Trophoblast cell (in vitro differentiated cells and primary cell): ENCODE data around the gene DDIT4.
"Not testable (repeated sequence)": the region's sequence is repeated elsewhere in the genome, so short reads cannot be mapped to it uniquely, and the experiment has no call there.

Experiments used
- DNase-seq, 2 donors: peaks; one replicate each; pipeline ENCODE4 v3.0.0-alpha.2; 2016
- H2AFZ ChIP-seq: 2 replicates; pipeline ENCODE4 v1.6.1; 2013; ENCODE audit warnings: low read length, moderate library complexity, mild to moderate bottlenecking; ENCODE audit not compliant: insufficient read depth, poor library complexity
- H2AK5ac ChIP-seq: 2 replicates; pipeline ENCODE4 v1.6.1; 2013; ENCODE audit warnings: mild to moderate bottlenecking, low read length
- H2BK120ac ChIP-seq: 2 replicates; pipeline ENCODE4 v1.6.1; 2013; ENCODE audit warnings: low read length, mild to moderate bottlenecking, moderate library complexity; ENCODE audit not compliant: insufficient read depth, poor library complexity
- H2BK12ac ChIP-seq: 2 replicates; pipeline ENCODE4 v1.6.1; 2013; ENCODE audit warnings: mild to moderate bottlenecking, low read length, moderate library complexity
- H2BK5ac ChIP-seq: 2 replicates; pipeline ENCODE4 v1.6.1; 2013; ENCODE audit warnings: low read length, low read depth, moderate library complexity, mild to moderate bottlenecking; ENCODE audit not compliant: poor library complexity
- H3K14ac ChIP-seq: 2 replicates; pipeline ENCODE4 v1.6.1; 2013; ENCODE audit warnings: mild to moderate bottlenecking, low read length
- H3K18ac ChIP-seq: 2 replicates; pipeline ENCODE4 v1.6.1; 2013; ENCODE audit warnings: mild to moderate bottlenecking, low read length
- H3K23ac ChIP-seq: 2 replicates; pipeline ENCODE4 v1.6.1; 2013; ENCODE audit warnings: low read length
- H3K27ac ChIP-seq: 2 replicates; pipeline ENCODE4 v1.5.1; 2013; ENCODE audit warnings: low read depth, mild to moderate bottlenecking, inconsistent platforms, low read length, moderate library complexity
- H3K27me3 ChIP-seq: 2 replicates; pipeline ENCODE4 v1.6.1; 2013; ENCODE audit warnings: inconsistent platforms, mild to moderate bottlenecking, low read length, moderate library complexity; ENCODE audit not compliant: insufficient read depth
- H3K36me3 ChIP-seq, 2 experiments: 1 replicate in 1 of 2; 2 replicates in 1 of 2; pipeline ENCODE4 v1.6.1; 2013; ENCODE audit warnings: low read length in 2 of 2, mild to moderate bottlenecking in 2 of 2, moderate library complexity in 1 of 2; ENCODE audit not compliant: insufficient read depth in 2 of 2, control insufficient read depth in 1 of 2
- H3K4ac ChIP-seq: 2 replicates; pipeline ENCODE4 v1.6.1; 2013; ENCODE audit warnings: low read depth, mild to moderate bottlenecking, low read length, moderate library complexity
- H3K4me1 ChIP-seq, 2 experiments: 1 replicate in 1 of 2; 2 replicates in 1 of 2; pipeline ENCODE4 v1.6.1; 2013; ENCODE audit warnings: low read length in 2 of 2, mild to moderate bottlenecking in 2 of 2, moderate library complexity in 1 of 2; ENCODE audit not compliant: insufficient read depth in 2 of 2, control insufficient read depth in 1 of 2
- H3K4me2 ChIP-seq: 2 replicates; pipeline ENCODE4 v1.6.1; 2013; ENCODE audit warnings: inconsistent platforms, mild to moderate bottlenecking, low read length, moderate library complexity
- H3K4me3 ChIP-seq: 2 replicates; pipeline ENCODE4 v1.5.1; 2013; ENCODE audit warnings: mild to moderate bottlenecking, low read depth, low read length, inconsistent platforms
- H3K79me1 ChIP-seq: one replicate; pipeline ENCODE4 v1.6.1; 2013; ENCODE audit warnings: low read length
- H3K79me2 ChIP-seq: 2 replicates; pipeline ENCODE4 v1.6.1; 2013; ENCODE audit warnings: low read length, mild to moderate bottlenecking; ENCODE audit not compliant: control insufficient read depth, insufficient read depth, poor library complexity
- H3K9ac ChIP-seq: 2 replicates; pipeline ENCODE4 v1.6.1; 2013; ENCODE audit warnings: mild to moderate bottlenecking, low read length
- H3K9me3 ChIP-seq: 2 replicates; pipeline ENCODE4 v1.6.1; 2013; ENCODE audit warnings: low read depth, mild to moderate bottlenecking, control low read depth, inconsistent platforms, low read length; ENCODE audit not compliant: insufficient read depth
- H4K12ac ChIP-seq: 2 replicates; pipeline ENCODE4 v1.6.1; 2013; ENCODE audit warnings: low read depth, mild to moderate bottlenecking, low read length, moderate library complexity
- H4K8ac ChIP-seq: 2 replicates; pipeline ENCODE4 v1.6.1; 2013; ENCODE audit warnings: low read depth, mild to moderate bottlenecking, low read length, moderate library complexity
- H4K91ac ChIP-seq: one replicate; pipeline ENCODE4 v1.6.1; 2013; ENCODE audit warnings: low read depth, mild to moderate bottlenecking, low read length, moderate library complexity
- WGBS: extraction: QIAGEN DNeasy Blood & Tissue Kit; methylation state at CpG from one replicate; pipeline ENCODE4 v1.1.7; 2013; ENCODE audit warnings: missing lambda C conversion rate; ENCODE audit not compliant: insufficient read length, insufficient coverage; ENCODE audit errors: extremely low coverage; 5-methylcytosine and 5-hydroxymethylcytosine counted together

DDIT4 gene

GRCh38 chr10:72267819-72268399 lies 5.8 kb upstream of the DDIT4 start:
- H3K9ac ChIP-seq, result no peak overlapping the region
- H3K4ac ChIP-seq, result peak overlapping the region; percentile 25
- H3K27me3 ChIP-seq, result no peaks in the 10 kb centered on the region
- H3K4me2 ChIP-seq, result no peak overlapping the region
- H3K4me1 ChIP-seq, result peaks cover 15 to 23% of the 10 kb centered on the region in 2 experiments
- H3K9me3 ChIP-seq, result peaks cover 3% of the 10 kb centered on the region
- no peaks in the 10 kb centered on the region for H3K36me3 ChIP-seq
- no peak overlapping the region for H3K27ac ChIP-seq
- peaks cover 12% of the 10 kb centered on the region for H3K79me1 ChIP-seq
- H3K14ac ChIP-seq, result no peak overlapping the region
- peaks cover 2% of the 10 kb centered on the region for H3K79me2 ChIP-seq
- peak overlapping the region; percentile 48 for H4K8ac ChIP-seq
- H2BK5ac ChIP-seq, result no peak overlapping the region
- H4K12ac ChIP-seq, result no peak overlapping the region
- no peak for DNase-seq
- H2BK120ac ChIP-seq, result peak overlapping the region; percentile 11
- peak overlapping the region; percentile 27 for H3K4me3 ChIP-seq
- no CpG with 5 or more reads among the region's 15 CpGs for WGBS
- H4K91ac ChIP-seq, result peak overlapping the region; percentile 63
- no peak overlapping the region for H2AFZ ChIP-seq
- H2BK12ac ChIP-seq, result peak overlapping the region; percentile 34
- H3K18ac ChIP-seq, result peak overlapping the region; percentile 23
- no peak overlapping the region for H2AK5ac ChIP-seq
- H3K23ac ChIP-seq, result no peak overlapping the region

DNA sequence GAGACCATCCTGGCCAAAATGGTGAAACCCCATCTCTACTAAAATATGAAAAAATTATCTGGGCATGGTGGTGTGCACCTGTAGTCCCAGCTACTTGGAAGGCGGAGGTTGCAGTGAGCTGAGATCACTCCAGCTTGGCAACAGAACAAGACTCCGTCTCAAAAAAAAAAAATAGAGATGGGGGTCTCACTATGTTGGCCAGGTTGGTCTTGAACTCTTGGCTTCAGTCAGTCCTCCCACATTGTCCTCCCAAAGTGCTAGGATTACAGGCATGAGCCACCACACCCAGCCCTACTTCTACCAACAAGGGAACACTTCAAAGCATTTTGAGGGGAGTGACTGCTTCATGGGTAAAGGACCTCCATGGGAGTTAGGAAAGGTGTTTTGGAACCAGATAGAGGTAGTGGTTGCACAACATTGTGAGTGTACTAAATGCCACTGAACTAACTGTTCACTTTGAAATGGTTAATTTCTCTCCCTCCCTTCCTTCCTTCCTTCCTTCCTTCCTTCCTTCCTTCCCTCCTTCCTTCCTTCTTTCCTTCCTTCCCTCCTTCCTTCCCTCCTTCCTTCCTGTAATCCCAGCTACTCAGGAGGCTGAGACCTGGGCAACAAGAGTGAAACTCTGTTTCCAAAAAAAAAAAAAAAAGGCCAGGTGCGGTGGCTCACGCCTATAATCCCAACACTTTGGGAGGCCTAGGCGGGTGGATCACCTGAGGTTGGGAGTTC lies 5.1 kb upstream of the DDIT4 start:
- peaks cover 18% of the 10 kb centered on the region for H3K79me1 ChIP-seq

GRCh38 chr10:72270607-72271281 lies 3.0 kb upstream of the DDIT4 start:
- Histone ChIP-seq H4K91ac (peak overlapping the region; percentile 59), H3K18ac (peak overlapping the region; percentile 3), H3K4me1 (peaks cover 19 to 26% of the 10 kb centered on the region in 2 experiments), H3K4me3 (no peak overlapping the region), H3K36me3 (peaks cover 9 to 12% of the 10 kb centered on the region in 2 experiments), H3K9ac (no peak overlapping the region), H2AK5ac (peak overlapping the region; percentile 49), H2BK5ac (peak overlapping the region; percentile 18), H4K12ac (no peak overlapping the region), H3K79me2 (peaks cover 19% of the 10 kb centered on the region), H3K27ac (no peak overlapping the region), H3K9me3 (peaks cover 2% of the 10 kb centered on the region), H3K79me1 (peaks cover 24% of the 10 kb centered on the region), H2AFZ (no peak overlapping the region), H3K4me2 (no peak overlapping the region), H3K14ac (peak overlapping the region; percentile 8), H3K4ac (peak overlapping the region; percentile 34), H2BK12ac (peak overlapping the region; percentile 26), H2BK120ac (peak overlapping the region; percentile 49), H4K8ac (peak overlapping the region; percentile 41), H3K23ac (no peak overlapping the region), H3K27me3 (no peaks in the 10 kb centered on the region)
- DNase-seq, result peak; percentile 14 to 26
- no CpG with 5 or more reads among the region's 5 CpGs for WGBS

More for the DNA sequence above, 5.1 kb upstream of the DDIT4 start:
- H2AK5ac ChIP-seq, H2AFZ ChIP-seq, H4K91ac ChIP-seq, H2BK5ac ChIP-seq, H3K9ac ChIP-seq, H2BK120ac ChIP-seq, H3K27me3 ChIP-seq, H3K79me2 ChIP-seq, H3K36me3 ChIP-seq, H3K4me2 ChIP-seq, H3K9me3 ChIP-seq, H2BK12ac ChIP-seq, H4K12ac ChIP-seq, H3K4me3 ChIP-seq, H3K4ac ChIP-seq, H4K8ac ChIP-seq, H3K14ac ChIP-seq, H3K27ac ChIP-seq, H3K23ac ChIP-seq, H3K18ac ChIP-seq, DNase-seq: not testable (repeated sequence)
- no CpG with 5 or more reads among the region's 5 CpGs for WGBS
- H3K4me1 ChIP-seq, result peaks cover 15 to 23% of the 10 kb centered on the region in 2 experiments

DNA sequence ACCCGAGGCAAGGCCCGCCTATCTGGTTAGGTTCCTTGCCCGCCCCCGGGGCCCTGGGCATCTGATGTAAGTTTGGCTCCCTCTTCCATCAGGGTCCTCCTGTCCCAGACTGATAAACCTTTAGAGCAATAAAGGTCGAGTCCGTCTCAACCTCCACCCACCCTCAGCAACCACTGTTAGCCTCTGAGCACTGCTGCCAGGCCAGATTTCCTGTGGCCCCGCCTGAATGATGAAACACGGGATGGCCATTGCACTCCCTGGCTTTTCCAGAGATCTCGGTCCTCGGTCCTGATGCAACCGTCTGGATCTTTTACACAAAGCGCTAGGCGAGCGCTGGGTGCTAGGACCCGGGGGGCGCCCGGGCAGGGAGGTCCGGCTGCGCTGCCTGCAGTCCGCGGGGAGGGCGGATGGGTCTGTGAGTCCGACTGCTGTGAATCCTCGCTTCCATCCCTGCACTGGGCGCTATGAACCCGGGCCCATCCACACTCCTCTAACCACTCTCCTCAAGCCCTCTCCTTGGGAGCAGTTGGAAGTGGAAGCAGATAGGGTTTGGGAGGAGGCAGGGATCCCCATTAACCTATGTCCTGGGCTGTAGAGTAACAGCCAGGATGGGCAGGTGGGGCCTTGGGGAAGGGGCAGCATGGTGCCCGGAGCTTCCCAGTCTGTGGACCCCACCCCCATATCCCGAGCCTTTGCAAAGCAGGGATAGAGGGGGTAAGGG lies 875 bp upstream of the DDIT4 start:
- Histone ChIP-seq H4K91ac (peak overlapping the region; percentile 87), H4K8ac (peak overlapping the region; percentile 79), H4K12ac (peak overlapping the region; percentile 48), H3K23ac (no peak overlapping the region), H3K4me1 (peaks cover 14 to 25% of the 10 kb centered on the region in 2 experiments), H3K4ac (peak overlapping the region; percentile 18), H3K27ac (peak overlapping the region; percentile 91), H3K79me1 (peaks cover 22% of the 10 kb centered on the region), H3K4me2 (peak overlapping the region; percentile 81), H2BK5ac (peak overlapping the region; percentile 93), H3K36me3 (peaks cover 12 to 15% of the 10 kb centered on the region in 2 experiments), H2BK120ac (peak overlapping the region; percentile 40), H3K9ac (peak overlapping the region; percentile 38), H3K27me3 (no peaks in the 10 kb centered on the region), H3K18ac (peak overlapping the region; percentile 91), H2BK12ac (peak overlapping the region; percentile 79), H2AK5ac (peak overlapping the region; percentile 16), H3K4me3 (peak overlapping the region; percentile 69), H3K14ac (peak overlapping the region; percentile 85), H2AFZ (peak overlapping the region; percentile 88), H3K9me3 (no peaks in the 10 kb centered on the region), H3K79me2 (peaks cover 20% of the 10 kb centered on the region)
- WGBS, result no CpG with 5 or more reads among the region's 28 CpGs
- peak; percentile 97 to 98 for DNase-seq
